NCI-H748 (cell line): ENCODE data around the gene MAST3.
A peak's percentile ranks its signal among the peaks of the same experiment; 100 is the strongest.

ENCODE experiments used
- DNase-seq: peaks from one replicate; lab custom pipeline; 2025; ENCODE audit not compliant: unreplicated experiment; lab: John Stamatoyannopoulos, UW

MAST3 gene

GRCh38 chr19:18174983-18175382 lies 77.4 kb downstream of the MAST3 start:
- DNase-seq = no peak

GRCh38 chr19:18176367-18177310 lies 79.1 kb downstream of the MAST3 start:
- no peak for DNase-seq

- no peak for DNase-seq
Observed at GRCh38 chr19:18179957-18180356, 82.4 kb downstream of the MAST3 start.

DNA sequence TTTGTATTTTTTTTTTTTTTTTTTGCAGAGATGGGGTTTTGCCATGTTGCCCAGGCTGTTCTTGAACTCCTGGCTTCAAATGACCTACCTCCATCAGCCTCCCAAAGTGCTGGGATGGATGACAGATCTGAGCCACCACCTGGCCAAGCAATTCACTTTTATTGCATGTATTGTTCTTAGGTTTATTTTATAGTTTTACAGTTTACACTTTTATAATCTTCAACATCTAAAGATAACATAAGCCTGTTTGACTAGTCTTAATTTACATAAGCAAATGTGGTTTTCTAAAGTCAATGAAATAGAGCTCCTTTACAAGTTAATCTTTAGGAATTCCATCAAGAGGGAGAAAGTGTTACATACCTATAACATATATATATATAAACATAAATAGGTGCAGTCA lies 86.0 kb downstream of the MAST3 start:
- DNase-seq = no peak

DNA sequence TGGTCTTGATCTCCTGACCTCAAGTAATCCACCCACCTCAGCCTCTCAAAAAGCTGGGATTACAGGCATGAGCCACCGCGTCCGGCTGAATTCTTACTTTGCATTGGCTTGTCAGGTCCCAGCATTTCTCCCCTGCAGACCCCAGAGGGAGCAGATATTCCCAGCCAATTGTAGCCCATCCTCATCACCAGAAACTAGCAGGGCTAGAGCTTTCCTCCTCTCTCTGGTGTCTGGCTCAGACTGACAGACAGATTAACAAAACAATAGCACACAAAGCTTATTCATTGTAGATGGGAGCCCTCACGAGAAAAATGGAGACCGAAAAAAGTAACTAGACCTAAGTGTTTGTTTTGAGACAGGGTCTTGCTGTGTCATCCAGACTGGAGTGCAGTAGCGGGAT lies 88.0 kb downstream of the MAST3 start:
- no peak for DNase-seq

DNA sequence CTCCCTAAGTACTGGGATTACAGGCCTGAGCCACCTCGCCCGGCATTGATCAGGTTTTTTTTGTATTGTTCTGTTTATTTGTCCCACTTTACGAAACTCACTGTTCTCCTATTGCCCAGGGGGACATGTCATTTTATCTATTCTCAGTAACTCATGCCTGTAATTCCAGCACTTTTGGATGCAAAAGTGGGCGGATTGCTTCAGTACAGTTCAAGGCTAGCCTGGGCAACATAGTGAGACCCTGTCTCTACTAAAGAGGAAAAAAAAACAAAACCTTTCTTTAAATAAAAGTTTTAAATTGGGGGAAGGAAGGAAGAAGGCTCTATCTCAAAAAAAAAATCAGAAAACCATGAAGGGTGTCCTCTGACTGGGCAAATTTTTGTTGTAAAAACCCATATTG lies 92.7 kb downstream of the MAST3 start:
- DNase-seq = no peak

GRCh38 chr19:18191640-18192062 lies 94.1 kb downstream of the MAST3 start:
- no peak for DNase-seq

- DNase-seq = peak; percentile 99
Observed at GRCh38 chr19:18192673-18193387, 95.3 kb downstream of the MAST3 start, which contains the start of gene MPV17L2. Gene MPV17L2, plus strand, starts transcription at chr19:18193218. Its CDS starts 64 bp downstream, at chr19:18193282.

GRCh38 chr19:18193388-18194180 lies 96.0 kb downstream of the MAST3 start:
- DNase-seq = peak; percentile 27

- DNase-seq = no peak
Observed at GRCh38 chr19:18194181-18194530, 96.6 kb downstream of the MAST3 start.

GRCh38 chr19:18194554-18195238 lies 97.1 kb downstream of the MAST3 start:
- DNase-seq = no peak

GRCh38 chr19:18196511-18196845 lies 98.9 kb downstream of the MAST3 start:
- no peak for DNase-seq

GRCh38 chr19:18197306-18197705 lies 99.7 kb downstream of the MAST3 start:
- no peak for DNase-seq

GRCh38 chr19:18197941-18198340 lies 100.4 kb downstream of the MAST3 start:
- DNase-seq = no peak

GRCh38 chr19:18198374-18198773 lies 100.8 kb downstream of the MAST3 start:
- no peak for DNase-seq
